ENCODE results near the gene KCND3. TPM values are rescaled to one million over a fixed set of nuclear protein-coding genes. Genes with fewer than 3 reads are reported as not detected.

The KCND3 gene
- total RNA-seq, 1 donor from 2014 or later: 0.86 TPM

DNA sequence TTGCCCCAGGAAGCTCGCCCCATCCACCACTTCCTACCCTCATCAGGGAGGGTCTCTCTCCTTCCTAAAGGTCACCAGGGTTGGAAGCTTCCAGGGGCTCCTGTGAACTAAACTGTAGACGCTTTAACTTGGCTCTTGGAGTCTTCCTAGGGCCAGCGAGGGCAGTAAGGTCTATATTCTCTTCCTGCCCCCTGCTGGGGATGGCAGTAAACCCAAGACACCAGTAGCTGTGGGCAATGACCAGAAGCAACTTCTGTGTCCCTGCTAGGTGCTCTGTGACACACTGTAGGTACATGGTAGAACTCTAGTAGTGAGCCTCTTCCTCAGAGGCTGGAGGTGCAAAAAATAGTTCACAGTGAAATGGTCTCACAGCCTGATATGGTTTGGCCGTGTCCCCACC lies 30.0 kb downstream of the KCND3 start:
- Mint-ChIP-seq H3K9me3 (no peaks in the 10 kb centered on the region), H3K27ac (ENCODE audit: unreplicated experiment) (no peak overlapping the region), H3K27me3 (ENCODE audit: low read depth) (peaks cover 22% of the 10 kb centered on the region), H3K4me3 (no peak overlapping the region), H3K4me1 (no peaks in the 10 kb centered on the region), H3K36me3 (ENCODE audit: low read depth) (no peaks in the 10 kb centered on the region)
- TF ChIP-seq, protein P1, sequence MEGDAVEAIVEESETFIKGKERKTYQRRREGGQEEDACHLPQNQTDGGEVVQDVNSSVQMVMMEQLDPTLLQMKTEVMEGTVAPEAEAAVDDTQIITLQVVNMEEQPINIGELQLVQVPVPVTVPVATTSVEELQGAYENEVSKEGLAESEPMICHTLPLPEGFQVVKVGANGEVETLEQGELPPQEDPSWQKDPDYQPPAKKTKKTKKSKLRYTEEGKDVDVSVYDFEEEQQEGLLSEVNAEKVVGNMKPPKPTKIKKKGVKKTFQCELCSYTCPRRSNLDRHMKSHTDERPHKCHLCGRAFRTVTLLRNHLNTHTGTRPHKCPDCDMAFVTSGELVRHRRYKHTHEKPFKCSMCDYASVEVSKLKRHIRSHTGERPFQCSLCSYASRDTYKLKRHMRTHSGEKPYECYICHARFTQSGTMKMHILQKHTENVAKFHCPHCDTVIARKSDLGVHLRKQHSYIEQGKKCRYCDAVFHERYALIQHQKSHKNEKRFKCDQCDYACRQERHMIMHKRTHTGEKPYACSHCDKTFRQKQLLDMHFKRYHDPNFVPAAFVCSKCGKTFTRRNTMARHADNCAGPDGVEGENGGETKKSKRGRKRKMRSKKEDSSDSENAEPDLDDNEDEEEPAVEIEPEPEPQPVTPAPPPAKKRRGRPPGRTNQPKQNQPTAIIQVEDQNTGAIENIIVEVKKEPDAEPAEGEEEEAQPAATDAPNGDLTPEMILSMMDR (conservative IDR thresholded peaks at IDR 0.05): no peak
- no peak for DNase-seq (ENCODE audit: low read depth, low spot score)

GRCh38 chr1:111958851-111959250 lies 30.6 kb downstream of the KCND3 start:
- H3K9me3 Mint-ChIP-seq: no peaks in the 10 kb centered on the region
- H3K27me3 Mint-ChIP-seq (ENCODE audit: low read depth): peaks cover 23% of the 10 kb centered on the region
- no peaks in the 10 kb centered on the region for H3K36me3 Mint-ChIP-seq (ENCODE audit: low read depth)
- no peak for DNase-seq (ENCODE audit: low read depth, low spot score)
- H3K4me1 Mint-ChIP-seq: no peaks in the 10 kb centered on the region
- H3K27ac Mint-ChIP-seq (ENCODE audit: unreplicated experiment): no peak overlapping the region
- TF ChIP-seq, protein P1 (conservative IDR thresholded peaks at IDR 0.05): no peak
- no peak overlapping the region for H3K4me3 Mint-ChIP-seq

DNA sequence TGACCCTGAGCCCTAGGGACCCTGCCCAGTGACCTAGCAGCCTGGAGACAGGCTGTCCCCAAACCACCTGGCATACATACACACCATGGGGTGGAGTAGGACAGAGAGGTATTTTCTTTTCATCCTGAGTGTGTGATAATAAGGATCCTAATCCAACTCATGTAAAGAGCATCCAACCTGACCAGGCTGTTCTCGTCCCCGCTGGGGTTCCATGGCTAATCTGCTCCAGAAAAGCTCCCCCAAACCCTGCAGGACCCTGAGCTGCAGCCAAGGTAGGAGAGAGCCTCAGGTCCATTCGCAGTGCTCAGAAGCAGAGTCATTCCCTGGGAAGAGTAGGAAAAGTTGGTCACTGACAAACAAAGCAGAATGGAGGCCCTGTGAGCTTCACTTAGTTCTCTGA lies 31.4 kb downstream of the KCND3 start:
- TF ChIP-seq, protein P1 (conservative IDR thresholded peaks at IDR 0.05): no peak
- Mint-ChIP-seq H3K36me3 (ENCODE audit: low read depth) (no peaks in the 10 kb centered on the region), H3K9me3 (no peaks in the 10 kb centered on the region), H3K4me1 (no peaks in the 10 kb centered on the region), H3K27ac (ENCODE audit: unreplicated experiment) (no peak overlapping the region), H3K4me3 (no peak overlapping the region), H3K27me3 (ENCODE audit: low read depth) (peaks cover 18% of the 10 kb centered on the region)
- no peak for DNase-seq (ENCODE audit: low read depth, low spot score)

- no peak for DNase-seq (ENCODE audit: low read depth, low spot score)
- no peak overlapping the region for H3K4me3 Mint-ChIP-seq
- no peak overlapping the region for H3K27ac Mint-ChIP-seq (ENCODE audit: unreplicated experiment)
- H3K27me3 Mint-ChIP-seq (ENCODE audit: low read depth): peaks cover 19% of the 10 kb centered on the region
- no peaks in the 10 kb centered on the region for H3K9me3 Mint-ChIP-seq
- no peaks in the 10 kb centered on the region for H3K36me3 Mint-ChIP-seq (ENCODE audit: low read depth)
- H3K4me1 Mint-ChIP-seq: no peaks in the 10 kb centered on the region
- TF ChIP-seq, protein P1 (conservative IDR thresholded peaks at IDR 0.05): no peak
Observed at GRCh38 chr1:111956155-111956771, 33.2 kb downstream of the KCND3 start.

- Mint-ChIP-seq H3K36me3 (ENCODE audit: low read depth) (no peaks in the 10 kb centered on the region), H3K27ac (ENCODE audit: unreplicated experiment) (no peak overlapping the region), H3K4me3 (no peak overlapping the region), H3K9me3 (no peaks in the 10 kb centered on the region), H3K4me1 (no peaks in the 10 kb centered on the region), H3K27me3 (ENCODE audit: low read depth) (peaks cover 19% of the 10 kb centered on the region)
- no peak for DNase-seq (ENCODE audit: low read depth, low spot score)
- TF ChIP-seq, protein P1 (conservative IDR thresholded peaks at IDR 0.05): no peak
Observed at GRCh38 chr1:111955755-111956154, 33.7 kb downstream of the KCND3 start.
